Panc1 (cell line): ENCODE results near the gene LILRB2.
"Not testable (repeated sequence)": the region's sequence is repeated elsewhere in the genome, so short reads cannot be mapped to it uniquely, and the experiment has no call there.

Source experiments
- SIN3A ChIP-seq: IDR thresholded peaks from 2 replicates; pipeline ENCODE4 v1.6.1; 2012; ENCODE audit warnings: low read depth, mild to moderate bottlenecking, low read length, moderate library complexity, borderline replicate concordance; ENCODE audit not compliant: insufficient read depth
- TCF7L2 ChIP-seq: IDR thresholded peaks from 2 replicates; pipeline ENCODE4 v1.6.1; 2011; ENCODE audit warnings: mild to moderate bottlenecking, low read depth, low read length, inconsistent platforms
- TF ChIP-seq, protein P1 (sequence below): fragments of 450-650 bp; IDR thresholded peaks from 2 replicates; pipeline ENCODE4 v1.5.1; 2017; ENCODE audit warnings: mild to moderate bottlenecking

DNA sequence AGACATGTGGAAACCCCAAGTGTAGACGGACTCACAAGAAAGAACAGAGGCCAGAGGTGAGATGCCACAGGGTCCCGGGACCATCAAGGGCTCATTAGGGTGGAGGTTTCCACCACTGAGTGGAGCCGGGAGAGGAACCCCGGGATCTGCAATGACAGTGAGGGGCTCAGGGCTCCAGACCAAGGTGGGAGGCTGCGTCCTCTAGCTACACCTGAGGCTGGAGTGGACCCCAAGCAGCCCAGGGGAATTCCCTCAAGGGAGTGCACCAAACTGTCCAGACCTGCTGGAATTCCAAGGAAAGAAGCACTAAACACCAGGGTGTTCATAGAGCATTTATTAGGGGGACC lies 792 bp upstream of the LILRB2 start:
- TF ChIP-seq, protein P1, sequence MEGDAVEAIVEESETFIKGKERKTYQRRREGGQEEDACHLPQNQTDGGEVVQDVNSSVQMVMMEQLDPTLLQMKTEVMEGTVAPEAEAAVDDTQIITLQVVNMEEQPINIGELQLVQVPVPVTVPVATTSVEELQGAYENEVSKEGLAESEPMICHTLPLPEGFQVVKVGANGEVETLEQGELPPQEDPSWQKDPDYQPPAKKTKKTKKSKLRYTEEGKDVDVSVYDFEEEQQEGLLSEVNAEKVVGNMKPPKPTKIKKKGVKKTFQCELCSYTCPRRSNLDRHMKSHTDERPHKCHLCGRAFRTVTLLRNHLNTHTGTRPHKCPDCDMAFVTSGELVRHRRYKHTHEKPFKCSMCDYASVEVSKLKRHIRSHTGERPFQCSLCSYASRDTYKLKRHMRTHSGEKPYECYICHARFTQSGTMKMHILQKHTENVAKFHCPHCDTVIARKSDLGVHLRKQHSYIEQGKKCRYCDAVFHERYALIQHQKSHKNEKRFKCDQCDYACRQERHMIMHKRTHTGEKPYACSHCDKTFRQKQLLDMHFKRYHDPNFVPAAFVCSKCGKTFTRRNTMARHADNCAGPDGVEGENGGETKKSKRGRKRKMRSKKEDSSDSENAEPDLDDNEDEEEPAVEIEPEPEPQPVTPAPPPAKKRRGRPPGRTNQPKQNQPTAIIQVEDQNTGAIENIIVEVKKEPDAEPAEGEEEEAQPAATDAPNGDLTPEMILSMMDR = not testable (repeated sequence)
- TF ChIP-seq SIN3A, TCF7L2: not testable (repeated sequence)
